Activated naive CD8-positive, alpha-beta T cell treated with anti-CD3 and anti-CD28 coated beads for 36 hours (primary cell): ENCODE data around the gene GPN2. TPM values are rescaled to one million over a fixed set of nuclear protein-coding genes. Genes with fewer than 3 reads are reported as not detected.

Source experiments
- DNase-seq: peaks from one replicate; pipeline ENCODE4 v3.0.0; 2021
- H3K27ac Mint-ChIP-seq: one replicate; pipeline ENCODE4 v1.8.0; 2022; ENCODE audit warnings: mild to moderate bottlenecking, moderate library complexity, mixed read lengths
- H3K27me3 Mint-ChIP-seq: one replicate; pipeline ENCODE4 v1.8.0; 2022; ENCODE audit warnings: mild to moderate bottlenecking, mixed read lengths
- H3K36me3 Mint-ChIP-seq: one replicate; pipeline ENCODE4 v1.8.0; 2021; ENCODE audit warnings: mild to moderate bottlenecking, mixed read lengths
- H3K4me1 Mint-ChIP-seq: one replicate; pipeline ENCODE4 v1.8.0; 2021; ENCODE audit warnings: mixed read lengths
- H3K4me3 Mint-ChIP-seq: one replicate; pipeline ENCODE4 v1.8.0; 2022; ENCODE audit warnings: mild to moderate bottlenecking, moderate library complexity, mixed read lengths
- H3K9me3 Mint-ChIP-seq: one replicate; pipeline ENCODE4 v1.8.0; 2022; ENCODE audit warnings: mixed read lengths
- total RNA-seq, 2 experiments: library from RNA; stranded (reverse); gene quantifications; one replicate each; pipeline ENCODE4 v1.2.3, GENCODE V29; 2021

The GPN2 gene
- total RNA-seq, 2 experiments from 2014 or later: 64.1 to 65.0 TPM

DNA sequence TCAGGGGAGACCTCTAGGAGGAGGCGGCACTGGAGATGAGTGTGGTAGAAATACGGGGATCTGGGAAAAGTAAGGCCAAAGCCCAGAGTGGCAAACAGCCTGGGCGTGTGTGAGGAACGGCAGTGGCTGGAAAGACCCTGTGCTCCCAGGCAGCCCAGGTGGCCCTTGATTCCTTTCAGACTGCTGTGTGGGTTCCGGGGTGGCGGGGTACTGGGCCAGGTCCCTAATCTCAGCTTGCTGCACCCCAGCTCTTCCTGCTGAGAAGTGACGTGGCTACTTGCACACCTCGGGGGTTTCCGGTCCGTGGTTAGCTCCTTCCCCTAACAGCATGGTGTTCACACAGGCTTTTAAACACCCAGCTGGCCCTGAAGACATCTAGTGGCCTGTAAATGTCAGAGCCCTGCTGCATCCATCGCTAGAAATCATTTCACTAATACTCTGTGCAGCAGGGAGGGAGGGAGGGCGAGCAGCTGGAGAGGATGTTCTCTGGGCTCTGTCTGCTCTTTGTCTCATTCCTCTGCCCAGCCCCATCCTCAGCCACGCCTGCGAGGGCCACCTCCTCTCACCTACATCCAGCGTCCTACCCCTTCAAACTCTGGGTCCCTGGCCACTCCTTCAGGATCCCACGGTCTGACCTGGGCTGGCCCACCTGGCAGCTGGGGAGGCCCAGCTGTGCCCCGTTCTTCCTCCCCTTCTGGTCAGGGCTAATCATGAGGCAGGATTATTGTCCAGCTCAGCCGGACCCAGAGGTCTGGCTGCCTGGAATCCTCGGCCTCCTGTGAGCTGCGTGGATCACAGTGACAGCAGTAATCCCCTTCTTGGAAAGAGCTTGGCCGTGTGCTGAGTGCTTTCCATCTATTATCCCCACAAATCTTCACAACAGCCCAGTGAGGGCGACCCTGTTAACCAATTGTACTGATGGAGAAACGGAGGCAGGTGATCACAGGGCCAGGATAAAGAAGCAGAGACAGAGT, 56.4 kb downstream of the GPN2 start:
- Mint-ChIP-seq H3K4me3 (peak overlapping the region; percentile 72), H3K36me3 (peaks cover 55% of the 10 kb centered on the region), H3K27me3 (no peaks in the 10 kb centered on the region), H3K27ac (peak overlapping the region; percentile 98), H3K9me3 (no peaks in the 10 kb centered on the region), H3K4me1 (peaks cover 64% of the 10 kb centered on the region)
- DNase-seq: peak; percentile 83

DNA sequence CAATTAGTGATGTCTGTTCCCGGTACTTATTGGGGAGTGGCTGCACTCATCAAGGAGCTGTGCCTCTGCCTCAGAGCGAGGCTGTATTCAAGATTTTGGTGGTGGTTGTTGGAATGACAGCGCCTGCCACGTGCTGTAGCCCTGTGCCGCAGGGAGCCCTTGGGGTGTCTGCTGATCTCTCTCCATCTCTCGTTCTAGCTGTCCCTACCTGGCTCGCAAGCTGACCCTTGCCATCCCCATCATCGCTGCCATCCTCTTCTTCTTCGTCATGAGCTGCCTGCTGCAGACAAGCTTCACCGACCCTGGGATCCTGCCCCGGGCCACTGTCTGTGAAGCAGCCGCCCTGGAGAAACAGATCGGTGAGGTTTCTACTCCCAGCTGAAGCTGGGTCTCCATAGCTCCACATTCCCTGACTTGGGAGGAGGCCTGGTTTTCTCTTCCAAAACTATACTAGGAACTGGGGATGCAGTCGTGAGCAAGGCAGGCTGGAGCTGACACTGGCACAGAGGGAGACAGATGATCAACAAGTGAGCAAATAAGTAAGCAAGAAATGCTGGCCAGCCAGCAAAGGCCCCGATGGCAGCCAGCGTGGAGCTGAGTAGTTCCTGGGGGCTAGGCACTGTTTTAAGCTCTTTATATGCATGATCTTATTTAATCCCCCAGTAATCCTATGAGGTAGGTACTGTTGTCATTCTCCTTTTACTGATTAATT, 57.7 kb downstream of the GPN2 start:
- H3K4me3 Mint-ChIP-seq: peak overlapping the region; percentile 72
- H3K4me1 Mint-ChIP-seq: peaks cover 71% of the 10 kb centered on the region
- H3K9me3 Mint-ChIP-seq: no peaks in the 10 kb centered on the region
- peaks cover 57% of the 10 kb centered on the region for H3K36me3 Mint-ChIP-seq
- peak overlapping the region; percentile 98 for H3K27ac Mint-ChIP-seq
- no peaks in the 10 kb centered on the region for H3K27me3 Mint-ChIP-seq
- no peak for DNase-seq

DNA sequence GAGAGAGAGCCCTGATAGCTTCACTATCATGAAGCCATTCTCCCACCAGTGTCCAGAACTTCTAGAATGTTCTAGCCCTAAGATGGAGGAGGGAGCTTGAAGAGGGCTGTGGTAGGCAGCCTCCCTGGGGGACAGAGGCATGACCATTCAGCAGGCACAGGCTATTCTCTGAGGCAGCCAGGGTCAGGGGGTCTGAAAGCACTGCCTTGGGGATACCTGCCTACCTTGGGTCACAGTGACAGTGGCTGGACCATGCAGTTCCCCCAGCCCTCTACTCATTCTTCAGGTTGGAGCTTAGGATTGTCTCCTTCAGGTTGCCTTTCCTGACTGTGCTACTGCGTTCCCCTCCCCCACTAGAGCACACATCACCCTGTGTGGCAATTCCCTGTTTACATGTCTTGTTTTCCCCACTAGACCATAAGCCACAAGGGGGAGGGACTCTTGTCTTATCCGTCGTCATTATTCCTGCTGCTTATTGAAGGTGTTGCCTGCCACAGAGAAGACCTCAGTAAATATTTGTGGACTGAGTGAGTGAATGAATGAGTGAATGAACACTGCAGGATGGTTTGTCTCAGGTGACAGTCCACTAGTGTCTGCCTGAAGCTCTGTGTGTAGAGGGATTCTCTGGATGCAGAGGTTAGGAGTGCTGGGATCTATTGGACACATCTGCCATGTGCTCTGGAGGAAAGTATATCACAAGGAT, 58.4 kb downstream of the GPN2 start:
- peak overlapping the region; percentile 98 for H3K27ac Mint-ChIP-seq
- peaks cover 58% of the 10 kb centered on the region for H3K36me3 Mint-ChIP-seq
- H3K4me3 Mint-ChIP-seq: no peak overlapping the region
- no peak for DNase-seq
- H3K9me3 Mint-ChIP-seq: no peaks in the 10 kb centered on the region
- H3K27me3 Mint-ChIP-seq: no peaks in the 10 kb centered on the region
- H3K4me1 Mint-ChIP-seq: peaks cover 72% of the 10 kb centered on the region

DNA sequence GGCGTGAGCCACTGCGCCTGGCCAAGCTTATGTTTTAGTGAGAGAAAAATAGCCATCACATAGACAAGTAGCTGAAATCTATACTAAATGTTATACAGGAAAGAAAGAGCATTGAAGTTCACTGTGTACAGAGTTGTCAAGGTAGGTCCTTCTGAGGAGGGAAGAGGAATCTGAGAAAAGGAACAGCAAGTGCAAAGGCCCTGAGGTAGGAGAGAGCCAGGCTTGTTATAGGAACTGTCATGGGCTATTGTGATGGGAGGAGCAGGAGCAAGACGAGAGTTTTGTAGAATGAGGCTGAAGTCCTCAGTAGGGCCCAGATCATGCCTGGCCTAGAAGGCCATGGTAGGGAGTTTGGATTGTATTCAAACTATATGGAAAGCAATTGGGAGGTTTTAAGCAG, 59.0 kb downstream of the GPN2 start:
- Mint-ChIP-seq H3K27ac (peak overlapping the region; percentile 57), H3K4me1 (peaks cover 74% of the 10 kb centered on the region), H3K36me3 (peaks cover 56% of the 10 kb centered on the region), H3K9me3 (no peaks in the 10 kb centered on the region), H3K4me3 (no peak overlapping the region), H3K27me3 (no peaks in the 10 kb centered on the region)
- no peak for DNase-seq

DNA sequence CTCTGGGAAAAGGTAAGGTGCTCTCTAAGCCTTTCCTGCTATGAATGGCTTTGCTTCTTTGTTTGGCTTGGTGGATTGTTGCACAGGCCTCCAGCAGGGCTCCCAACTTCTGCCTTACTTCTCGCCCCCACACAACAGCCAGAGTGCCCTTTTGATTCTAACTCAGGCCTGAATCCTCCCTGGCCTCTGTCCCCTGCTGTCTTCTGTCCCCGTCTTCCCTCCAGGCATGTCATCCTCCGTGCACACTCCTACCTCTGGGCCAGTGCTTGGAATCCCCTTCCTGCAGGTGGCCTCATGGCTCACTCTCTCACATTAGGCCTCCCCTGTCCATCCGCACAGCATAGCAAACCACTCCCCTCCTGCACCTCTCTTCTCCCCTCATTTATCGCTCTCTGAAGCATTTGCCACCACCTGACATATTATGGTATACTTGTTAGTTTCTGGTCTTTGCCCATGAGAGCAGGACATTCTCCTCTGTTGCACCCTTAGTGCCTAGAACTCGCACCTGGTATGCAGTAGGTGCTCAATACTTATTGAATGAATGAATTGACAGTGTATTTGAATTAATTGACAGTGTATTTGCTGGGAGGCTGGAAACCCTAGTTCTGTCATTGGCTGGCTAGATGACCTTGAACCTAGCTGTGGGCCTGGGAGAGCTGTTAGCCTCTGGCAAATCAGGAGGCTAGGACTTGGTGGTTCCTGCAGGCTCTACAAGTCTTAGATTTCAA, 60.7 kb downstream of the GPN2 start:
- DNase-seq: no peak
- Mint-ChIP-seq H3K27me3 (no peaks in the 10 kb centered on the region), H3K36me3 (peaks cover 44% of the 10 kb centered on the region), H3K27ac (peak overlapping the region; percentile 91), H3K9me3 (no peaks in the 10 kb centered on the region), H3K4me1 (peaks cover 78% of the 10 kb centered on the region), H3K4me3 (peak overlapping the region; percentile 95)

DNA sequence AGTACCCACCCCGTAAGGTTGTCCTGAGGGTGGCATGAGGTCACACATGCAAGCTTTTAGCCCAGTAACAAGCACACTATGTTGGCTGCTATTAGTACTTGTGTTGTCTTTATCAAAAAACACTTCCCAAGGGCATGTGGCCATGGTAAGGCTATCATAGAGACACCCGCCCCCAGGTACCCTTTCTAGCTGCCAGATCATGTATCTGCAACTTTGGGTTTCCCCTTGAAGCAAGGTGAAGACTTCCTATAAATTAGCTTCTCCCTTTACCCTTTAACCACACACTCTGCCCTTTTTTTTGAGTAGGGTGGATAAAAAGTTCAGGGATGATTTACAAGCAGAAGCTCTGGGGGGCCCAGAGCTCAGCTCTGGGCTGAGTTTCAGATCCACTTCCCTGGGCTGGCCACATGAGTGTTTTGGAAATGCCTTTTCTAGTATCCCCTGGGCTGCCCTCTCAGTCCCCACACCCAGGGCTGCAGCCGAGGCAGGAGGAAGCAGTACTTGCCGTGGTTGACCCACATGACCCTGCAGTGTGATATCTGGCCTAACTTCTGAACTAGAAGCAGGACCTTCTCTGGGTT, 61.6 kb downstream of the GPN2 start:
- Mint-ChIP-seq H3K4me1 (peaks cover 69% of the 10 kb centered on the region), H3K27me3 (no peaks in the 10 kb centered on the region), H3K36me3 (peaks cover 40% of the 10 kb centered on the region), H3K4me3 (peak overlapping the region; percentile 95), H3K27ac (peak overlapping the region; percentile 91), H3K9me3 (no peaks in the 10 kb centered on the region)
- DNase-seq: no peak

DNA sequence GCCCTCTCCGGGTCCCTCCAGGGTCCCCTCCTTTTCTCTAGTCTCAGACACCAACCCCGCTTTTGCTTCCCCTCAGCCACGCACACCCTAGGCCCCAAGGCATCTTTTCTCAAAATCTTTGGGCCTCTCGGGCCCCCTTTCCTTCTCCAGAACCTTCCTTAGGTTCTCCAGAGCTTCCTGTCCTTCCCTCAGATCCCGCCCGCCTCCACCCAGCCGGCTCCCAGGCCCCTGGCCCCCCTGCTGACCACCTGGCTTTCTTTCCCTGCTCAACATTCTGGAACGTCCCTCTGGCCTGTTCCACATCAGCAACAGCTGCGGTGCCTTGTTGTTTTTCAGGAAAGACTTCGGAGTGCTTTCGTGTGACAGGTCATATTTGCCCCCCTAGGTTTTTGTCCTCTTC, 62.4 kb downstream of the GPN2 start:
- Mint-ChIP-seq H3K4me1 (peaks cover 65% of the 10 kb centered on the region), H3K27ac (peak overlapping the region; percentile 91), H3K27me3 (no peaks in the 10 kb centered on the region), H3K36me3 (peaks cover 35% of the 10 kb centered on the region), H3K9me3 (no peaks in the 10 kb centered on the region), H3K4me3 (peak overlapping the region; percentile 95)
- DNase-seq: no peak

DNA sequence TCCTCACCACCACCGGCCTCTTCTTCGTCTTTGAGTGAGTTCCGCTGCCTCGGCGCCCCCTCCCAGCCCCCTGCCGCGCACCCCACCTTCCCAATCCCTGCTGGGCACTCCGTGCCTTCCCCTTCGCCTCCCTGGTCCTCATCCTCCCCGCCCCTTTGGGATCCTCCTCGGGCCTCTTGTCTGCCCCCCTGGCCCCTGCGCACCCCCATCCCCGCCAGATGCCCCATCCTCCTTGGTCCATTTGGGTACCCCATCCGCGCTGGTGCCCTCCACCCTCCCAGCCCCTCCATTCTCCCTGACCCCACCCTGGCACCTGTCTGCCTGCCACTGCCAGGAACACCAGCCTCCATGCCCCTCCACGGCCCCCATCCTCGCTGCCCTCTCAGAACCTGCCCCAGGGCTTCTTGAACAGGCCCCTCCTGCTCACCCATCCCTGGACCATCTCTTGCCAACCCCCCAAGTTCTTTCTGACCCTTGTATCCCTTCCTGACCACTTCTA, 62.9 kb downstream of the GPN2 start:
- H3K9me3 Mint-ChIP-seq: no peaks in the 10 kb centered on the region
- no peak for DNase-seq
- H3K27me3 Mint-ChIP-seq: no peaks in the 10 kb centered on the region
- H3K4me1 Mint-ChIP-seq: peaks cover 60% of the 10 kb centered on the region
- H3K27ac Mint-ChIP-seq: peak overlapping the region; percentile 91
- peaks cover 33% of the 10 kb centered on the region for H3K36me3 Mint-ChIP-seq
- H3K4me3 Mint-ChIP-seq: peak overlapping the region; percentile 95

DNA sequence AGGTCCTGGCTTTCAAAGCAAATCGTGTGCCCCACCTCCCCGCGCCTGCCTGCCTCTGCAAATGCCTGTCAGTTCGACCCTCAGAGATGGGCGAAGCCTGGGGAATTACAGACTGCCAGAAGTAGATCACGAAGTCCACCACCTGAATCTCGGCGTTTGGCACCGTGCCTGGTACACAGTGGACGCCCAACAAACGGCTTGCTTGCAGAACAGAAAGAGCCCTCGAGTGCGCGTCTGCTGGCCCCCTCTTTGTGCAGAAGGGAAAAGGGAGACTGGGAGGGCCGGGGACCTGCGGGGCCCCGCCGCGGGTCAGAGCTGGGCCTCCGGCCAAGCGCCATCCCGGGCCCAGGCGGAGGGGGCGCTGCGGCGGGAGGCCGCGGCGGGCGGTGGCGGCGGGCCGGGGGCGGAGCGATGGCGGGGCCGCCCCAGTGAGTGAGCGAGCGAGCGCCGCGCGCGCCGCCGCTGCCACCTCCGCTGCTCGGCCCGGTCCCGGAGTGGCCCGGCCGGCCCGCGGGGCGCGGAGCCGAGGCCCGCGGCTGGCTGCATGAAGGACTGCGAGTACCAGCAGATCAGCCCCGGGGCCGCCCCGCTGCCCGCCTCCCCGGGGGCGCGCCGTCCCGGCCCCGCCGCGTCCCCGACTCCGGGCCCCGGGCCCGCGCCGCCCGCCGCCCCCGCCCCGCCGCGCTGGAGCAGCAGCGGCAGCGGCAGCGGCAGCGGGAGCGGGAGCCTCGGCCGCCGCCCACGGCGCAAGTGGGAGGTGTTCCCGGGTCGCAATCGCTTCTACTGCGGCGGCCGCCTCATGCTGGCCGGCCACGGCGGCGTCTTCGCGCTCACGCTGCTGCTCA, 63.6 kb downstream of the GPN2 start, which contains the start of gene ZDHHC18:
Gene ZDHHC18, plus strand, starts transcription at position 428 of the 845 bp plus-strand sequence. Its CDS starts 117 bp downstream, at position 545.
- peaks cover 28% of the 10 kb centered on the region for H3K36me3 Mint-ChIP-seq
- H3K27ac Mint-ChIP-seq: peak within 1 kb of the TSS; percentile 91
- no peaks in the 10 kb centered on the region for H3K27me3 Mint-ChIP-seq
- no peaks in the 10 kb centered on the region for H3K9me3 Mint-ChIP-seq
- peak; percentile 84 for DNase-seq
- H3K4me3 Mint-ChIP-seq: peak within 1 kb of the TSS; percentile 95
- H3K4me1 Mint-ChIP-seq: peaks cover 54% of the 10 kb centered on the region

Other genes with a start within 250 kb of the GPN2 start
- gene ARID1A, start 194.3 kb downstream of the GPN2 start, total RNA-seq: 10 to 100 TPM; 75.6 to 78.4 TPM
- 10 to 100 TPM; 20.8 to 20.9 TPM for gene PIGV, start 102.3 kb downstream of the GPN2 start, total RNA-seq
- 10 to 100 TPM; 48.5 to 48.8 TPM for gene ZDHHC18, start 63.6 kb downstream of the GPN2 start, total RNA-seq
- gene SFN, start 27.1 kb downstream of the GPN2 start, total RNA-seq: under 1 TPM in 1 of 2 experiments, not detected in 1; 0.43 TPM
- 10 to 100 TPM; 13.3 to 14.4 TPM for gene GPATCH3, start 10.2 kb upstream of the GPN2 start, total RNA-seq
- gene NR0B2, start 23.7 kb upstream of the GPN2 start, total RNA-seq: not detected
- 100 to 1,000 TPM; 146 to 147 TPM for gene NUDC, start 31.5 kb upstream of the GPN2 start, total RNA-seq
- gene KDF1, start 70.2 kb upstream of the GPN2 start, total RNA-seq: under 1 TPM; 0.47 to 0.60 TPM
- under 1 TPM; 0.40 to 0.64 TPM for gene TRNP1, start 103.4 kb upstream of the GPN2 start, total RNA-seq
- gene TENT5B, start 122.6 kb upstream of the GPN2 start, total RNA-seq: not detected